ENCODE measurements around the gene USP7.

DNA sequence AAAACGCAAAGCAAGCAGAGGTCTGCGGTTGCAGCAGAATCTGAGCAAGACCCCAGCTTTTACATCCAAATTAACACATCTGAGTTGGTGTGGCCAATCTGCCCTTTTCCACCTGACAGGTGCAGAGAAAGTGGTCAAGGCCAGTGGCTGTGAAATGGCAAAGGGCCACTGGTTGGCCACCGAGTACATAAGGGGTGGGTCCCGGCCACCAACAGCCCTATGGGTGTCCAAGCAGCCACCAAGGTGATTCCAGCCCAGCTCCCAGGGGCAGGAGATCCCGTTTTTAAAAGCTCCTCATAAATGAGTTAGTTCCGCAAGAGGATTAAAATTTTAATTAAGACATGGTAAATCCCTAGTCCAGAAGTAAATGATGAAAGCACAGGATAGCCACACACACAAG lies 29.1 kb downstream of the USP7 start:
- TF ChIP-seq JUND (IDR thresholded peaks at IDR 0.05) (no peak), SP1 (IDR thresholded peaks at IDR 0.05) (no peak), GABPA (IDR thresholded peaks at IDR 0.05 in 1 of 2, conservative IDR thresholded peaks at IDR 0.05 in 1 of 2) (no peak), YY1 (IDR thresholded peaks at IDR 0.05) (no peak), TAF1 (conservative IDR thresholded peaks at IDR 0.05) (no peak), EGR1 (IDR thresholded peaks at IDR 0.05; ENCODE audit: low read depth in 2 of 2) (no peak), RAD21 (IDR thresholded peaks at IDR 0.05) (no peak), HNF4G (IDR thresholded peaks at IDR 0.05) (no peak)
- TF ChIP-seq, protein P1, sequence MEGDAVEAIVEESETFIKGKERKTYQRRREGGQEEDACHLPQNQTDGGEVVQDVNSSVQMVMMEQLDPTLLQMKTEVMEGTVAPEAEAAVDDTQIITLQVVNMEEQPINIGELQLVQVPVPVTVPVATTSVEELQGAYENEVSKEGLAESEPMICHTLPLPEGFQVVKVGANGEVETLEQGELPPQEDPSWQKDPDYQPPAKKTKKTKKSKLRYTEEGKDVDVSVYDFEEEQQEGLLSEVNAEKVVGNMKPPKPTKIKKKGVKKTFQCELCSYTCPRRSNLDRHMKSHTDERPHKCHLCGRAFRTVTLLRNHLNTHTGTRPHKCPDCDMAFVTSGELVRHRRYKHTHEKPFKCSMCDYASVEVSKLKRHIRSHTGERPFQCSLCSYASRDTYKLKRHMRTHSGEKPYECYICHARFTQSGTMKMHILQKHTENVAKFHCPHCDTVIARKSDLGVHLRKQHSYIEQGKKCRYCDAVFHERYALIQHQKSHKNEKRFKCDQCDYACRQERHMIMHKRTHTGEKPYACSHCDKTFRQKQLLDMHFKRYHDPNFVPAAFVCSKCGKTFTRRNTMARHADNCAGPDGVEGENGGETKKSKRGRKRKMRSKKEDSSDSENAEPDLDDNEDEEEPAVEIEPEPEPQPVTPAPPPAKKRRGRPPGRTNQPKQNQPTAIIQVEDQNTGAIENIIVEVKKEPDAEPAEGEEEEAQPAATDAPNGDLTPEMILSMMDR (IDR thresholded peaks at IDR 0.05; ENCODE audit: low read depth, low read length, missing input control), result no peak
- TF ChIP-seq, protein P2, sequence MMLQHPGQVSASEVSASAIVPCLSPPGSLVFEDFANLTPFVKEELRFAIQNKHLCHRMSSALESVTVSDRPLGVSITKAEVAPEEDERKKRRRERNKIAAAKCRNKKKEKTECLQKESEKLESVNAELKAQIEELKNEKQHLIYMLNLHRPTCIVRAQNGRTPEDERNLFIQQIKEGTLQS (IDR thresholded peaks at IDR 0.05), result no peak
- TF ChIP-seq, protein P3, sequence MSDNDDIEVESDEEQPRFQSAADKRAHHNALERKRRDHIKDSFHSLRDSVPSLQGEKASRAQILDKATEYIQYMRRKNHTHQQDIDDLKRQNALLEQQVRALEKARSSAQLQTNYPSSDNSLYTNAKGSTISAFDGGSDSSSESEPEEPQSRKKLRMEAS (IDR thresholded peaks at IDR 0.05), result no peak
- TF ChIP-seq, protein P4, sequence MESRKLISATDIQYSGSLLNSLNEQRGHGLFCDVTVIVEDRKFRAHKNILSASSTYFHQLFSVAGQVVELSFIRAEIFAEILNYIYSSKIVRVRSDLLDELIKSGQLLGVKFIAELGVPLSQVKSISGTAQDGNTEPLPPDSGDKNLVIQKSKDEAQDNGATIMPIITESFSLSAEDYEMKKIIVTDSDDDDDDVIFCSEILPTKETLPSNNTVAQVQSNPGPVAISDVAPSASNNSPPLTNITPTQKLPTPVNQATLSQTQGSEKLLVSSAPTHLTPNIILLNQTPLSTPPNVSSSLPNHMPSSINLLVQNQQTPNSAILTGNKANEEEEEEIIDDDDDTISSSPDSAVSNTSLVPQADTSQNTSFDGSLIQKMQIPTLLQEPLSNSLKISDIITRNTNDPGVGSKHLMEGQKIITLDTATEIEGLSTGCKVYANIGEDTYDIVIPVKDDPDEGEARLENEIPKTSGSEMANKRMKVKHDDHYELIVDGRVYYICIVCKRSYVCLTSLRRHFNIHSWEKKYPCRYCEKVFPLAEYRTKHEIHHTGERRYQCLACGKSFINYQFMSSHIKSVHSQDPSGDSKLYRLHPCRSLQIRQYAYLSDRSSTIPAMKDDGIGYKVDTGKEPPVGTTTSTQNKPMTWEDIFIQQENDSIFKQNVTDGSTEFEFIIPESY (IDR thresholded peaks at IDR 0.05), result no peak
- TF ChIP-seq, protein P5, sequence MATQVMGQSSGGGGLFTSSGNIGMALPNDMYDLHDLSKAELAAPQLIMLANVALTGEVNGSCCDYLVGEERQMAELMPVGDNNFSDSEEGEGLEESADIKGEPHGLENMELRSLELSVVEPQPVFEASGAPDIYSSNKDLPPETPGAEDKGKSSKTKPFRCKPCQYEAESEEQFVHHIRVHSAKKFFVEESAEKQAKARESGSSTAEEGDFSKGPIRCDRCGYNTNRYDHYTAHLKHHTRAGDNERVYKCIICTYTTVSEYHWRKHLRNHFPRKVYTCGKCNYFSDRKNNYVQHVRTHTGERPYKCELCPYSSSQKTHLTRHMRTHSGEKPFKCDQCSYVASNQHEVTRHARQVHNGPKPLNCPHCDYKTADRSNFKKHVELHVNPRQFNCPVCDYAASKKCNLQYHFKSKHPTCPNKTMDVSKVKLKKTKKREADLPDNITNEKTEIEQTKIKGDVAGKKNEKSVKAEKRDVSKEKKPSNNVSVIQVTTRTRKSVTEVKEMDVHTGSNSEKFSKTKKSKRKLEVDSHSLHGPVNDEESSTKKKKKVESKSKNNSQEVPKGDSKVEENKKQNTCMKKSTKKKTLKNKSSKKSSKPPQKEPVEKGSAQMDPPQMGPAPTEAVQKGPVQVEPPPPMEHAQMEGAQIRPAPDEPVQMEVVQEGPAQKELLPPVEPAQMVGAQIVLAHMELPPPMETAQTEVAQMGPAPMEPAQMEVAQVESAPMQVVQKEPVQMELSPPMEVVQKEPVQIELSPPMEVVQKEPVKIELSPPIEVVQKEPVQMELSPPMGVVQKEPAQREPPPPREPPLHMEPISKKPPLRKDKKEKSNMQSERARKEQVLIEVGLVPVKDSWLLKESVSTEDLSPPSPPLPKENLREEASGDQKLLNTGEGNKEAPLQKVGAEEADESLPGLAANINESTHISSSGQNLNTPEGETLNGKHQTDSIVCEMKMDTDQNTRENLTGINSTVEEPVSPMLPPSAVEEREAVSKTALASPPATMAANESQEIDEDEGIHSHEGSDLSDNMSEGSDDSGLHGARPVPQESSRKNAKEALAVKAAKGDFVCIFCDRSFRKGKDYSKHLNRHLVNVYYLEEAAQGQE (IDR thresholded peaks at IDR 0.05), result no peak
